ENCODE results near the gene DLG2.
"Not testable (repeated sequence)": the region's sequence is repeated elsewhere in the genome, so short reads cannot be mapped to it uniquely, and the experiment has no call there.

The DLG2 gene

GRCh38 chr11:85182441-85183387, 444.4 kb downstream of the DLG2 start:
- no peak for DNase-seq

DNA sequence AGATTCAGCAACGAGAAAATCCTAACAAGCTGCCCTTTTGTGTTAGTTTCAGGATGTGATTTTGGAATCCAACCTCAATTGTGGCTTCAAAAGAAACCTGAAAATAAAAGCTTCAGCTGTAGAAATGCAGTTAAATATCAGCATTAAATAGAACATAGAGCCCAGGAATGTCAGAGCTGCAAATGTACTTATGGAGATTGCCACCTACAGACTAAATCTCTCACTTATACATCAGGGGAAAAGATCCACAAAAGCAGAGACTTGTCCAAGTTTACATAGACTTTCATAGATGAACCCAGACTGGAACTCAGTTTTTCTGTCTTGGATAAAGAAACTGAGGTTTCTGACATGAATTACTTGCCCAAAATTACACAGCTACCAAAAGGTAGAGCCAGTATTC, 446.6 kb downstream of the DLG2 start:
- no peak for DNase-seq

DNA sequence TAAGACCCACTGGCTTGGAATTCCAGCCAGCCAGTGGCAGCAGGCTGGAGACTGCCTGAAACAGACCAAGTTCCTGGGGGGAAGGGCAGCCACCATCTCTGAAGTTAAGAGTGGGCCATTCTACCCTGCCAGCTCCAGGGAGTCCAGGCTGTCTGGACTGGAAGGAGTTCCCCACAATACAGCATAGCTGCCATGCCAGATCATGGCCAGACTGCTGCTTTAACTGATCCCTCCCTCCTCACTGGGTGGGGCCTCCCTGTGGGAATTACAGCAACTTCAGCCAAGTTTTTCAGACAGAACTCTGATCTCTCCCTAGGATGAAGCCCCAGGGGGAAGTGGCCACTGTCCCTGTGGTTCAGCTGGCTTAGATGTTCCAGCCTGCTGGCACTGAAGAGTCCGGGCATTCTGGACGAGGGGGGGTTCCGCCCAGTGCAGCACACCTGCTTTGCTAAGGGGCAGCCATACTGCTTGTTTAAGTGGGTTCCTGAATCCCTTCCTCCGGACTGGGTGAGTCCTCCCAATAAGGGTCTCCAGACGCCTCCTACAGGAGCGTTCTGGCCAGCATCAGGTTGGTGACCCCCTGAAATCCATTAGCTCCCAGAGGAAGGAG, 455.4 kb downstream of the DLG2 start:
- DNase-seq = no peak

DNA sequence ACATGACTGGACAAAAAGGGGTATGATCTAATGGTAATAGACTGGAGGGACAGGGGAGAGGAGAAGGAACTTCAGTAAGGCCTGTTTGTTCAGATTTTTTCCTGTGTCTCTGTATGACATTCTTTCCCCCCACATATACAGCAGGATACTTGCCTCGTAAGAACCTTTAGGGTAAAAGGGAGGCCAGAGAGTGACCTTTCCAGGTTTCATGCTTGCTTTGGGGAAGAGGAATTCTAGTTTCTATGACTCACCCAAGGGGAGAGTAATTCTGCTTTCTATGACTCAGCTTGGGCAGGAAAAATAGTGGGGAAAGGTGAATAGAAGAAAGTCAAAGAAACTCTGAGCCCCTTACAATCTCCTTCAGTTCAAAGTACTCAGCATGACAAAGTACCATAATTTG, 457.0 kb downstream of the DLG2 start:
- DNase-seq = no peak

GRCh38 chr11:85167471-85167870, 459.7 kb downstream of the DLG2 start:
- no peak for DNase-seq

- DNase-seq = no peak
These were observed 460.1 kb downstream of the DLG2 start for GRCh38 chr11:85167038-85167437.

GRCh38 chr11:85165819-85166218, 461.3 kb downstream of the DLG2 start:
- no peak for DNase-seq

GRCh38 chr11:85164743-85165142, 462.4 kb downstream of the DLG2 start:
- no peak for DNase-seq

DNA sequence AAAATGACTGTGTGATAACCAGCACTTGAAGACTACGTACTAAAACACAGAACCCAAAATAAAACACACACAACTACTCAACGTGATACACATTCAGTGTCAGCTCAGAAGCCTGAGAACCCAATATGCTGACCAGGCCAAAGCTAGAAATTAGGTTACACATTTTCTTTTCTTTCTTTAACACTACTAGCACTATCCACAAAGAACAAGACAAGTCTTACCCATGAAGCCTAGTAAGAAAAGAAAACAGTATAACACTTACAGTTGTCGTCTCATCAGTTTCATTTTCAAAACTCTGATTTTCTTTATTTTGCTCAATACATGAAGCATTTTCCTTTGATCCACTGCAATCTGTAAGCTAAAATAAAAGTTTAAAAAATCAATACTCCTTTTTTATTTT, 472.9 kb downstream of the DLG2 start:
- DNase-seq = no peak

DNA sequence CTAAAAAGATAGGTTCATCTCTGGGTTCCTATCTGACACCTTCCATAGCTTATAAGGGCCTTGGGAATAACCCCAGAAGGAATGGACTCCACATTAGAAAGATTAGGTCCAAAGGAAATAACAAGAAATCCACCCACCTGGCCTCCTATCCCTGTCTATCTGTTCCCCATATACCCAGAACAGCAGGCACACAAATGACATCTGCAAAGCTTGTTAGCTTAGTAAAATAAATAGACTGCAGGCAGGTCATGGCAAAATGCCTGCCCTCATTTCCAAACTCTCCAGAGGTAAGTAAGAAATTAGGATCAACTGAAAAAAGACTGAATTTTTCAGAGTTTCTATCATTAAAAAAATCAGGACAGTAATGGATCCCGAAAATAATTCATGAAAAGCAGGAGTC, 489.5 kb downstream of the DLG2 start:
- no peak for DNase-seq

DNA sequence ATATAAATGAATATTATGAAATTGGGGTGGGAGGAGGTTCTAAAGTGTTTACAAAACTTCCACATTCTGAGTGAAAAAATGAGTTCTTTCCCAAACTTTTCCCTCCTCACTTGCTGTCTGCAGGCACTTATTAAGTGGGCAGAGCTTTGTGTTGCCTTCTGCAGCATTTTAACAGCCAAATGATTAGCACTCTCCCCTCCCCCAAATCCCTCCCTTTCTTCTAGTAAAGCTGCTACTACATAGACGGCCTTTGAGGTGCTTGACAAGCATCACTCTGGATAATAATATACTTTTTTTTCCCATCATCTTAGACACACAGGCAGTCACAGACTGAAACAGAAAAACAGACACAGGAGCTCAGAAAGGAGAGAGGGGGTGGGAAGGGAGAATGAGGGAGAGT, 493.5 kb downstream of the DLG2 start:
- no peak for DNase-seq

GRCh38 chr11:85132851-85133585, 494.1 kb downstream of the DLG2 start:
- no peak for DNase-seq

DNA sequence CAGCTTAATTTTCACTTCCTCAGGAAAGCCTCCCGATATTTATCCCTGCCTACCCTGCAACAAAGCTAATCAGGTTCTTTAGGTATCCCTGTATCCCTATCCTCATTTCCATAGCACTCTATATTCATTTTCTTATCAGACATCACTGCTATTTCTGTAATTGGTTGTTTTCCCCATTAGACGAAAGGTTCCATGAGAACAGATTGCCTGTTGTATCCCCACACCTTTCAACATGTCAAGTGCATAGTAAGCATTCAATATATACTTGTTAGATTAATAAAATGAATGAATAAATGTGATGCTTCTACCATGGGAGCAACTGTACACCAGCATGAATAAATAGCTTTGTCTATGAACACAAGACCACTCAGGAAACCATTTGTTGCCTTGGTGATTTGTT, 499.8 kb downstream of the DLG2 start:
- DNase-seq = no peak

GRCh38 chr11:85123752-85124231, 503.4 kb downstream of the DLG2 start:
- DNase-seq = no peak

- DNase-seq = no peak
These were observed 509.0 kb downstream of the DLG2 start for GRCh38 chr11:85118151-85118550.

GRCh38 chr11:85115798-85116197, 511.3 kb downstream of the DLG2 start:
- DNase-seq = no peak

DNA sequence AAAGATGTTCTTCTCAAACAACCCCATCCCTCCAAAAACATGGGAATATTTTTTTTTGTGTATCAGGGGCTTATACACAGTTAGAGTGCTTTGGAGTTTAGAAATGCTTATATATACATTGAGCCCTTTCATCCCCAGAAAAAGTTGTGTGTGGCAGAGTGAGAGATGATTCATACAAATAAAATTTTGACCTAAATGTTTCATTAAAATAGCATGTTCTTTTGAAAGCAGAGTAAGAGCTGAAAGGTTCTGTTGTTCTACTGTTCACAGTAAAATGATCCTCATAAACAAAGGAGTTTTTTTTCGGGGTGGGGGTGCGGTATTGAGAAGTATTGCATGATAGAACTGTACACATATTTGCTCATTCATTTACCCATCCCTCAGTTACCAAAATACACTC, 512.4 kb downstream of the DLG2 start:
- no peak for DNase-seq

DNA sequence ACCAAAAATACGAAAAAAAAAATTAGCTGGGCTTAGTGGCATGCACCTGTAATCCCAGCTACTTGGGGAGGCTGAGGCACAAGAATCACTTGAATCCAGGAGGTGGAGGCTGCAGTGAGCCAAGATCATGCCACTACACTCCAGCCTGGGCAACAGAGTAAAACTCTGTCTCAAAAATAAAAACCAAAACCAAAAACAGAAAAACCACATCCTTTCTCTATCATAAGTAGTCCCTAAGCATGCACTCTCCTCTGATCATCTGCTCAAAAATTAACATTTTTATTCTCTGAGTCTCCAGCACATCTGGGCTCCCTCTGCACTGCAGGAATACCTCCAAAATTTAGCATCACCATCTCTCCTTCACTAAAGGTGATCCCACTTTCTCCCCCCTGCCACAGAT, 516.9 kb downstream of the DLG2 start:
- not testable (repeated sequence) for DNase-seq

GRCh38 chr11:85109141-85109540, 518.0 kb downstream of the DLG2 start:
- no peak for DNase-seq

DNA sequence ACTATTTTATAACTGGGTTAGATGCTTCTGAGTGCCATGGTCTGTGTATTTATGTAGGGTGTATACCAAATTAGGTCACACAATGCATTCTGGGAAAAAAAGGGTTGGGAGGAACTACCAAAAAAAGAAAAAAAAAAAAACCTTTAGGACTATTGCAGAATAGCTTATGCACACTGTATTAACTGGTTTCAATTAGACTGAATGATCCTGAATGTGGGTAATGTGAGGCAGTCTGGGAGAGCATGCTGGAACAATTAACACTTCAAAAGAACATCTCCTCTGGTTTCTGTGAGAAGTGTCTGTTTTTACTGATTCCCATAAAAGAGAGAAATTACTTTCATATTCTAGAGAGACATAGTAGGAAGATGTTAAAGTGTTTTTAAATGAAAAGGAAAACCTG, 521.3 kb downstream of the DLG2 start:
- DNase-seq = no peak

GRCh38 chr11:85099522-85099921, 527.6 kb downstream of the DLG2 start:
- no peak for DNase-seq

- DNase-seq = no peak
These were observed 528.1 kb downstream of the DLG2 start for GRCh38 chr11:85098996-85099395.

DNA sequence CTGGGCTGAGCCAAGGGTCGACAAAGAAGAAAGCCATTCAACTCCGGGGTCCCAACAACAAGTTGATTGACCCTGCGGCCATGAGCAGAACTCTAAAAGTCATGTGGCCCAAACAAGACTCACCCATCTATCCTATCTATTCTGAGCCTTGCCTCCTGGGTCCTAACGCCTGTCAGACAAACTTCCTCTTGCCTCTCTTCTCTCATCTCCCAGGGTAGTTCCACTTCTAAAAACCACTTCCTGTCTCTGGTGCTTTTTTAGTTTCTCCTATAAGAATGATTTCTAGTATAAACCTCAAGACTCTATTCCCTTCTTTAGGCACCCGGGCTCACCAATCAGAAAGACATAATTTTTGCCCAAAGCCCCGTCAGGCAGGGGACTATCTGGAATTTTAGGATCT, 530.2 kb downstream of the DLG2 start:
- DNase-seq = no peak

DNA sequence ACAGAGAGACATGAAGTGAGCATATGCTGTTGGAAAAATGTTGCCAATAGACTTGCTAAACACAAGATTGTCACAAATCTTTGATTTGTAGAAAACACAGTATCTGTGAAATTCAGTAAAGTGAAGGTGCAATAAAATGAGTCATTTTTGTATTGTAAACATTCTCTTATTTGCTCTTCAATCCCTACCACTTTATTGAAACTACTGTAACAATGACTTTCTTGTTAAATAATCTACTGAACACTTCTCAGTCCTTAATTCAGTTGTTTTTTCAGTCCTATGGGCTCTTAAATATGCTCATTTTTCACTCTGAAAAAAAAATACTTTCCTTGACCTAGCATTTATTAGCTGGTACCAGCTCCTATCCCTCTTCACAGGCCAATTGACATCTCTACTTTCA, 531.9 kb downstream of the DLG2 start:
- DNase-seq = no peak
